Kidney (tissue), 14 donors: ENCODE data around the gene SOBP. TPM values are rescaled to one million over a fixed set of nuclear protein-coding genes. Genes with fewer than 3 reads are reported as not detected.

ENCODE experiments used
- DNase-seq, 5 donors: peaks; one replicate each; pipeline ENCODE4 v3.0.0-alpha.2; 2013 to 2020
- FAIRE-seq: peaks from 2 replicates; lab custom pipeline; 2012; peaks lifted over from hg19 to GRCh38; lab: Jason Lieb, UNC
- H3K27ac ChIP-seq, 2 donors: one replicate each; pipeline ENCODE4 v1.7.0; 2013; ENCODE audit warnings: low read depth in 2 of 2, low read length in 2 of 2, inconsistent platforms in 1 of 2
- H3K27me3 ChIP-seq: one replicate; pipeline ENCODE4 v1.7.1; 2013; ENCODE audit warnings: low read length, inconsistent platforms; ENCODE audit not compliant: control insufficient read depth, insufficient read depth
- H3K36me3 ChIP-seq, 3 donors: one replicate each; pipeline versions ENCODE4 v1.7.0 to v1.7.1; 2013; ENCODE audit warnings: low read length in 3 of 3, control low read depth in 1 of 3, inconsistent platforms in 1 of 3; ENCODE audit not compliant: insufficient read depth in 3 of 3, control insufficient read depth in 2 of 3
- H3K4me1 ChIP-seq, 3 donors: one replicate each; pipeline versions ENCODE4 v1.7.0 to v1.7.1; 2013; ENCODE audit warnings: low read length in 3 of 3, inconsistent platforms in 1 of 3, low read depth in 1 of 3; ENCODE audit not compliant: control insufficient read depth in 2 of 3, insufficient read depth in 2 of 3
- H3K4me3 ChIP-seq, 3 donors: one replicate each; pipeline versions ENCODE4 v1.7.0 to v1.8.1; 2013; ENCODE audit warnings: low read length in 3 of 3, control low read depth in 1 of 3, inconsistent platforms in 1 of 3
- H3K9ac ChIP-seq, 3 donors: one replicate each; pipeline versions ENCODE4 v1.7.0 to v1.7.1; 2013; ENCODE audit warnings: low read length in 3 of 3, control low read depth in 1 of 3, inconsistent platforms in 1 of 3
- H3K9me3 ChIP-seq, 3 donors: one replicate each; pipeline versions ENCODE4 v1.7.0 to v1.7.1; 2013; ENCODE audit warnings: low read length in 3 of 3, control low read depth in 1 of 3, inconsistent platforms in 1 of 3; ENCODE audit not compliant: control insufficient read depth in 2 of 3, insufficient read depth in 1 of 3
- CTCF ChIP-seq: IDR thresholded peaks from 3 replicates; pipeline ENCODE4 v1.5.1; 2012; ENCODE audit warnings: mild to moderate bottlenecking, moderate library complexity, borderline replicate concordance; ENCODE audit not compliant: insufficient read depth; ENCODE audit errors: extremely low read depth
- intact Hi-C: fragments of 100-400 bp; cut with DNase I; formaldehyde crosslinking; loops from one replicate; pipeline ENCODE4 v1.11.1; 2022
- polyA plus RNA-seq: library from polyadenylated mRNA; stranded (reverse); fragments of 350-450 nt; fragmentation: Illumina TruSeq; extraction: RNeasy Lipid Tissue Mini Kit (QIAGEN cat#74804); gene quantifications from one replicate; pipeline ENCODE4 v1.2.3, GENCODE V29; 2014; ENCODE audit warnings: low read depth, low replicate concordance; ENCODE audit not compliant: insufficient read depth
- total RNA-seq: library from RNA; stranded (reverse); fragmentation: NEBNext Ultra II Directional; extraction: Animal tissue kit (Norgen Biotek cat#: 25700); gene quantifications from one replicate; pipeline ENCODE4 v1.2.1, GENCODE V29; 2021
- donor health status: control.
- donor health status: control.
- donor health status: control.
- donor health status: control.
- donor health status: control.
- donor health status: DM: yes; HTN: yes; CAD: no.
- donor health status: Normal renal cell carcinoma (clear cell type).

The SOBP gene
- total and polyA plus RNA-seq, 2 donors from 2014 or later: 5.4 to 9.5 TPM

- H3K9me3 ChIP-seq: no peaks in the 10 kb centered on the region
- H3K27me3 ChIP-seq: no peaks in the 10 kb centered on the region
- DNase-seq (peak in 4 of 5 donors; percentile 65 to 83 (median 70)), FAIRE-seq (no peak)
- intact Hi-C loops: no loop called here
- no peaks in the 10 kb centered on the region for H3K36me3 ChIP-seq
- H3K4me1 ChIP-seq: no peaks in the 10 kb centered on the region
- no peak for TF ChIP-seq CTCF
- H3K27ac ChIP-seq: no peak overlapping the region
- no peak overlapping the region for H3K4me3 ChIP-seq
- no peak overlapping the region for H3K9ac ChIP-seq
Measured at GRCh38 chr6:107679457-107679856, 189.5 kb downstream of the SOBP start.

- no peak for FAIRE-seq
Measured at GRCh38 chr6:107682721-107683120, 192.8 kb downstream of the SOBP start.

GRCh38 chr6:107683183-107683582 lies 193.3 kb downstream of the SOBP start:
- intact Hi-C loops: no loop called here
- Histone ChIP-seq H3K4me3 (no peak overlapping the region), H3K27ac (no peak overlapping the region), H3K27me3 (no peaks in the 10 kb centered on the region), H3K9me3 (no peaks in the 10 kb centered on the region), H3K4me1 (no peaks in the 10 kb centered on the region), H3K9ac (no peak overlapping the region), H3K36me3 (no peaks in the 10 kb centered on the region)
- peak in 1 of 5 donors; percentile 0 for DNase-seq
- TF ChIP-seq CTCF: no peak
- FAIRE-seq: no peak

More at GRCh38 chr6:107682721-107683120, 192.8 kb downstream of the SOBP start:
- no peaks in the 10 kb centered on the region for H3K4me1 ChIP-seq
- intact Hi-C loops: no loop called here
- no peak overlapping the region for H3K9ac ChIP-seq
- H3K9me3 ChIP-seq: no peaks in the 10 kb centered on the region
- no peak overlapping the region for H3K27ac ChIP-seq
- no peak overlapping the region for H3K4me3 ChIP-seq
- no peak for DNase-seq
- H3K27me3 ChIP-seq: no peaks in the 10 kb centered on the region
- no peak for TF ChIP-seq CTCF
- H3K36me3 ChIP-seq: no peaks in the 10 kb centered on the region

- Histone ChIP-seq H3K9ac (no peak overlapping the region), H3K9me3 (no peaks in the 10 kb centered on the region), H3K27ac (no peak overlapping the region), H3K4me1 (no peaks in the 10 kb centered on the region), H3K36me3 (no peaks in the 10 kb centered on the region), H3K27me3 (no peaks in the 10 kb centered on the region), H3K4me3 (no peak overlapping the region)
- FAIRE-seq (no peak), DNase-seq (peak in 1 of 5 donors; percentile 5)
- TF ChIP-seq CTCF: no peak
- intact Hi-C loops: no loop called here
Measured at GRCh38 chr6:107684996-107685395, 195.1 kb downstream of the SOBP start.
